LNCaP clone FGC (cell line): Measurements from ENCODE around the gene PHLPP1.

Experiments used
- DNase-seq: peaks from one replicate; pipeline ENCODE4 v3.0.0-alpha.2; 2011; ENCODE audit warnings: low read depth
- H3K4me3 ChIP-seq: 2 replicates; pipeline ENCODE4 v1.5.1; 2011; ENCODE audit warnings: mild to moderate bottlenecking, low read depth, low read length, control low read depth
- CTCF ChIP-seq: IDR thresholded peaks from 2 replicates; pipeline ENCODE4 v1.5.1; 2012; ENCODE audit warnings: mild to moderate bottlenecking; ENCODE audit not compliant: control insufficient read depth, insufficient read depth; ENCODE audit errors: extremely low read depth

Gene PHLPP1

GRCh38 chr18:62880034-62880433 is 164.7 kb downstream of the PHLPP1 start:
- no peak overlapping the region for H3K4me3 ChIP-seq
- TF ChIP-seq CTCF: no peak
- no peak for DNase-seq

GRCh38 chr18:62880673-62881364 is 165.5 kb downstream of the PHLPP1 start:
- no peak for TF ChIP-seq CTCF
- no peak for DNase-seq
- H3K4me3 ChIP-seq: no peak overlapping the region

- H3K4me3 ChIP-seq: no peak overlapping the region
- peak; percentile 65 for DNase-seq
Measured at GRCh38 chr18:62881509-62882016, 166.2 kb downstream of the PHLPP1 start.

GRCh38 chr18:62883937-62884735 is 168.8 kb downstream of the PHLPP1 start:
- no peak overlapping the region for H3K4me3 ChIP-seq
- TF ChIP-seq CTCF: no peak
- DNase-seq: peak; percentile 56

More at GRCh38 chr18:62881509-62882016, 166.2 kb downstream of the PHLPP1 start:
- no peak for TF ChIP-seq CTCF

- H3K4me3 ChIP-seq: no peak overlapping the region
- no peak for TF ChIP-seq CTCF
- DNase-seq: no peak
Measured at GRCh38 chr18:62885804-62886203, 170.5 kb downstream of the PHLPP1 start.

GRCh38 chr18:62894681-62895390 is 179.5 kb downstream of the PHLPP1 start:
- DNase-seq: no peak
- TF ChIP-seq CTCF: no peak
- H3K4me3 ChIP-seq: no peak overlapping the region
